Amniotic epithelial cell (primary cell): ENCODE data around the gene RAB31.
A peak's percentile ranks its signal among the peaks of the same experiment; 100 is the strongest.
"Not testable (repeated sequence)": the region's sequence is repeated elsewhere in the genome, so short reads cannot be mapped to it uniquely, and the experiment has no call there.

Experiments
- DNase-seq: peaks from one replicate; pipeline ENCODE4 v3.0.0-alpha.2; 2010; ENCODE audit warnings: low read depth

The RAB31 gene

DNA sequence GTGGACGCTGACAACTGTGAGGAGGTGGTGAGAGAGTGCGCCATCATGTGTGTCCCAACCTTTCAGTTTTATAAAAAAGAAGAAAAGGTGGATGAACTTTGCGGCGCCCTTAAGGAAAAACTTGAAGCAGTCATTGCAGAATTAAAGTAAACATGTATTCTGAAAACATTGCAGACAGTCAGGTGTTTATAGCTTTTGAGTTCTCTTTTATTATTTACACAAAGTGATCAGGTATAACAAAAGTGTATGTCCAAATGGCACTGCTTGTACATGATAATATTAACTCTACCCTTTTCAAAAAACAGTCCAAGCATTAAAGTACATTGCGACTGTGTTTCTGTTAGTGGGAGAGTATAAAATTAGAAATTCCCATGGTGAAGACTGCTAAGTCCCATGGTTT, 179.9 kb downstream of the RAB31 start:
- DNase-seq, result no peak

DNA sequence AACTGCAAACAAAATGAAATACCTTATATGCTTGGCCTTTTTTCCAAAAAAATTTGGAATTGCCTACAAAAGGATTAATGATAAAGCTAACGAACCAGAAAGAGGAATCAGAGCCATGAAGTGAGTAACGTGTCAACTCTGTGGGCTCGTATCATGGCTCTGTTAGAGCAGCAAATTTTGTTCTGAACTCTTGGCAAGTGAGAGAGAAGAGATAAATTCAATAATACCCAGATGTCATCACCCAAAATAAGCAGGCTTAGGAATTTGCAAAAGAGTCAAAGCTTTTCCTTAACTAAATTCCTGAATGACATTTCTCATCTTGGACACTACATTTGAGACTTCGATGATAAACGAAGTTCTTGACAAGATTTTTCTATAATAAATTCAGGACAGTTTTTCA, 182.1 kb downstream of the RAB31 start:
- no peak for DNase-seq

DNA sequence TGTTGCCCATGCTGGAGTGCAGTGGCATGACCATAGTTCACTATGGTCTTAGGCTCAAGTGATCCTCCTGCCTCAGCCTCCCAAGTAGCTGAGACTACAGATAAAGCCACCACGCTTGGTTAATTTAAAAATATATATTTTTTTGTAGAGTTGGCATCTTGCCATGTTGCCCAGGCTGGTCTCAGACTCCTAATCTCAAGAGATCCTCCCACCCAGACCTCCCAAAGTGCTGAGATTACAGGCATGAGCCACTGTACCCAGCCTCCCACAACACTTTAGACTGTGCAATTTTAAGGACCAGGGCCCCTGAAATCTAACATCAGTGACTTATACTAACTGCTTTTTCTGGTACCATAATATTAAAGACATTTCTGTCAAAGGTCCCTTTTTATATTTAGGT, 182.9 kb downstream of the RAB31 start:
- no peak for DNase-seq

DNA sequence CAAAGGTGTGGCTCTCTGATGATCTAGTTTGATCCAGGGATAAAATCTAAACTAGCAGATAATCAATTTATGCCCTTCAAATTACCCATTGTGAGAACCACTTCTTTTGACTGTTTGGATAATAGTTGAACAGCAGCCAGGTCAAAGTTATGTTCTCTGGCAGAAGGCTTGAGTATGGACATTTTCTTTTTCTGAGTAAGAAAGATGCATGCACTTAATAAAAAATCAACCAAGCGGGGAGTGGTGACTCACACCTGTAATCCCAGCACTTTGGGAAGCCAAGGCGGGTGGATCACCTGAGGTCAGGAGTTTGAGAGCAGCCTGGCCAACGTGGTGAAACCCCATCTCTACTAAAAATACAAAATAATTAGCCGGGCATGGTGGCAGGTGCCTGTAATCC, 183.4 kb downstream of the RAB31 start:
- DNase-seq, result peak; percentile 32

DNA sequence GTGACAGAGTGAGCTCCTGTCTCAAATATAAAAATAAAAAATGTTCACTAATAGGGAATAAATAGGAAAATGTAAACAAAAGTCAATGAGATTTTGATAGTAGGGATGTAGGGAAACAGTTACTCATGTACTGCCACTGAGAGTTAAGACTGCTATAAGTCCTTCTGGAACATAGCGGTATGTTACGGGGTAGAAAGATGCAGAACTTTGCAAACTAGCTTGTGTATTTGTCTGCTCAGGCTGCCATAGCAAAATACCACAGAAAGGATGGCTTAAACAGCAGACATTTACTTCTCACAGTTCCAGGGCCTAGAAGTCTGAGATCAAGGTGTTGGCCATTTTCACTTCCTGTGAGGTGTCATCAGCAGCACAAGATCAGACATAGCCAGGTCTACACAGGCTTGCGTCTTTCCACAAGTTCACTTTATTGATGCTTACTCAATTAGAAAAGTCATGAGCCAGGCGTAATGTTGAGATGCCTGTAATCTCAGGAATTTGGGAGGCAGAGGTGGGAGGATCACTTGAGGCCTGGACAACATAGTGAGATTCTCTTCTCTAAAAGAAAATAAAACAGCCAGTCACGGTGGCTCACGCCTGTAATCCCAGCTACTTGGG, 186.5 kb downstream of the RAB31 start:
- DNase-seq, result no peak

DNA sequence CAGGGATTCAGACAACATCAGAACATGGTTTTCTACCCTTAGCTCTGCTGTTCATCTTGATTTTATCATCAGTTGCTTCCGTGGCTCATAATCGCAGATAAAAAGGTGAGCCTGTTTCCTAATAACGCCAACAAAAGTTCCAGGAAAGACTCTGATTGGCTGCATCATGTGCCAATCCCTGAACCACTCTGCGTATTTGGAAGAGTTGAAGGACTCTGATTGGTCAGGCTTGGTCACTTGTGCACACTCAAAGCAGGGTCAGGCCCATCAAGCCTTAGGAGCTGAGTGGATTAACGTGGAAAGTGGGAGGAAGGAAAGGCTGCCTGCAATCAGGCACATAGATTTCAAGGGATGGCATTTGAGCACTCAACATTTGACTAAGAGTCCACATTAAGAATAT, 189.0 kb downstream of the RAB31 start:
- DNase-seq, result no peak

DNA sequence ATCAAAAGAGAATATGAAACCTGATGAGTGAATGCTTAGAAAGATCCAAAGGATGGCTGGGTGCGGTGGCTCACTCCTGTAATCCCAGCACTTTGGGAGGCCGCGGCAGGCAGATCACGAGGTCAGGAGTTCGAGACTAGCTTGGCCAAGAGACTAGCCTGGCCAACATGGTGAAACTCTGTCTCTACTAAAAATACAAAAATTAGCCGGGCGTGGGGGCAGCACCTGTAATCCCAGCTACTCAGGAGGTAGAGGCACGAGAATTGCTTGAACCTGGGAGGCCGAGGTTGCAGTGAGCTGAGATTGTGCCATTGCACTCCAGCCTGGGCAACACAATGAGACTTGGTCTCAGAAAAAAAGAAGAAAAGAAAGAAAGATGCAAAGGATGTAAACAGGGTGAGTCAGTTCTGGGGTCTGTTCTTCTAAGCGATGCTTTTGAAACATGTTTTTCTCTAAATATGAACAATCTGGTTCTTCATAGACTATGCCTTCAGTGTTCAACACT, 189.7 kb downstream of the RAB31 start:
- not testable (repeated sequence) for DNase-seq

DNA sequence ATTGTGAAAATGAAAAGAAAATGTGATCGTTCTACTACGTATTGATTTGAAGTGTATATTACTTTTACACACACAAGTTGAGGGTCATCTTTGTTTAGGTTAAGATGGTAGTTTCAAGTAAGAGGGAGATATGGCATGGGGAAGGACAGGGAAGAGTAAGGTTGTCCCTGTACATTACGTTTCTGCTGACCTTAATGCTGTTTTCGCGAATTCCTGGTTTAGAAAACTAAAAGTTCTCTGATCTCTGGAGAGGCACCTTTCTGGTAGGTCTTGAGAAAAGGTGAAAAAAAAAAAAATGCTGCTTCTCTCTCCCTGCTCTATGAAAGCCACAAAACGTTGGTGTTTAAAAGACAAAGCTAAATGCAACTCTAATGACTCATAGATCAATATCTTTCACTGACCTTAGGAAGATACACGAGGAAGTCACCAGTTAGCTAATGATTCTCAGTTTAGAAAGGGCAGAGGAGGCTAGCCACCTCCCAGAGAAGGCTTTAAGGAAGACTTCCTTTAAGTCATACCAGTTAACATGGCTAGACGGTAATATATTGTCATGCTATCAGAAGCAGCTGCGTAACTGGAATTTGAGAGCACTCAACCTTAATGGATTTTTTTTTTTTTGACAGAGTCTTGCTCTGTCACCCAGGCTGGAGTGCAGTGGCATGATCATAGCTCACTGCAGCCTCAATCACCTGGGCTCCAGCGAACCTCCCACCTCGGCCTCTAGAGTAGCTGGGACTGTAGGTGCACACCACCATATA, 190.9 kb downstream of the RAB31 start:
- peak; percentile 57 for DNase-seq

DNA sequence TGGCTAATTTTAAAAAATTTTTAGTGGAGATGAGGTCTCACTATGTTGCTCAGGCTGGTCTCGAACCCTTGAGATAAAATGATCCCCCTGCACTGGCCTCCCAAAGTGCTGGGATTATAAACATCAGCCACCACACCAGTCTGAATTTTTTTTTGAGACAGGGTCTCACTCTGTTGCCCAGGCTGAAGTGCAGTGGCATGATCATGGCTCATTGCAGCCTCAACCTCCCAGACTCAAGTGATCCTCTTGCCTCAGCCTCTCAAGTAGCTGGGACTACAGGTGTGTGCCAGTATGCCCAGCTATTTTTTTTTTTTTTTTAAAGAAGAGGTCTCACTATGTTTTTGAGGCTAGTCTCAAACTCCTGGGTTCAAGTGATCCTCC, 191.4 kb downstream of the RAB31 start:
- not testable (repeated sequence) for DNase-seq

DNA sequence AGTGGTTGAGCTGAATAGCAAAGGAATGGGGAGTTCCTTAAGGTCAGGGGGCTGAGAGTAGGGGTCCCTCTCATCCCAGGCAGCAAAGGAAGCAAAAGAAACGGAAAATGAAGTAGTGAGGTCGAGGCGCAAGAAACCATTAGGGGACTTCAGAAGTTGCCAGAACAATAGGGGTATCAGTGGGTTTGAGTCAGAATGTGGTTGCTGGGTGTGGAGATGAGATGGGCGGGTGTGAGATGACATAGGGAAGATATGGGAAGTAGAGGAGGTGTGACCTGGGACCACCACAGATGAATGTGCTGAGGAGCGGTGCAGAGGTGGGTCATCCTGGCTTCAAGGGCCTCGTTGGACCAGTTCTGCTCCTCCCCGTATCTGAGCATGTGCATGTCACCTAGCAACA, 192.6 kb downstream of the RAB31 start:
- DNase-seq, result no peak

DNA sequence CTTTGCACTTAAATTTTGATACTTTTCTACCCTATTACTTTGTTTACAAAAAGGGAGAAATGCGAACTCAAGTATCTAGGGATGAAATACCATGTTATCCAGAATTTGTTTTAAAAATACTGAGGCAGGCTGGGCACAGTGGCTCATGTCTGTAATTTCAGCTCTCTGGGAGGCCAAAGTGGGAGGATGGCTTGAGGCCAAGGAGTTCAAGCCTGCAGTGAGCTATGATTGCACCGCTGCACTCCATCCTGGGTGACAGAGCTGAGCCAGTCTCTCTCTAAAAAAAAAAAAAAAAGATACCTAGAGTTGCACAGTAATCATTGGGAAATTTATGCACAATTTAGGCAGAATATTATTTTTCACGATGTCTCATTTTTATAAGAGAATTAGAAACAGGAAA, 193.3 kb downstream of the RAB31 start:
- peak; percentile 53 for DNase-seq

DNA sequence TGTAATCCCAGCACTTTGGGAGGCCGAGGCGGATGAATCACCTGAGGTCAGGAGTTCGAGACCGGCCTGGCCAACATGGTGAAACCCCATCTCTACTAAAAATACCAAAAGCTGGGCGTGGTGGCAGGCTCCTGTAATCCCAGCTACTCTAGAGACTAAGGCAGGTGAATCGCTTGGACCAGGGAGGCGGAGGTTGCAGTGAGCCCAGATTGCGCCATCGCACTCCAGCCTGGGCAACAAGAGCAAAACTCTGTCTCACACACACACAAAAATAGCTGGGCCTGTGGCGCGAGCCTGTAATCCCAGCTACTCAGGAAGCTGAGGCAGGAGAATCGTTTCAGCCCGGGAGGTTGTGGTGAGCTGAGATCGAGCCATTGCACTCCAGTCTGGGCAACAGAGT, 194.2 kb downstream of the RAB31 start:
- DNase-seq, result not testable (repeated sequence)

DNA sequence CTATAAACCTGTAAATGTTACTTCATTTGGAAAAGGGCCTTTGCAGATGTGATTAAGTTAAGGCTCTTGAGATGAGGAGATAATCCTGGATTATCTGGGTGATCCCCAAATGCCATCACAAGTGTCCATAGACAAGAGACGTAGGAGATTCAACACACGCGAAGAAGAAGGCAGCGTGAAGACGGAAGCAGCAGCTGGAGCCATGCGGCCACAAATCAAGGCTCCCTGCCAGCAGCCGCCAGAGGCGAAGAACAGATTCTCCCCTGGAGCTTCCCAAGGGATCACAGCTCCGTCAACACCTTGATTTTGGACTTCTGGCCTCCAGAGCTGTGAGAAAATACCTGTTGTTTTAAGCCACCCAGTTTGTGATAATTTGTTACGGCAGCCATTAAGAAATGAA, 194.7 kb downstream of the RAB31 start:
- DNase-seq, result no peak

DNA sequence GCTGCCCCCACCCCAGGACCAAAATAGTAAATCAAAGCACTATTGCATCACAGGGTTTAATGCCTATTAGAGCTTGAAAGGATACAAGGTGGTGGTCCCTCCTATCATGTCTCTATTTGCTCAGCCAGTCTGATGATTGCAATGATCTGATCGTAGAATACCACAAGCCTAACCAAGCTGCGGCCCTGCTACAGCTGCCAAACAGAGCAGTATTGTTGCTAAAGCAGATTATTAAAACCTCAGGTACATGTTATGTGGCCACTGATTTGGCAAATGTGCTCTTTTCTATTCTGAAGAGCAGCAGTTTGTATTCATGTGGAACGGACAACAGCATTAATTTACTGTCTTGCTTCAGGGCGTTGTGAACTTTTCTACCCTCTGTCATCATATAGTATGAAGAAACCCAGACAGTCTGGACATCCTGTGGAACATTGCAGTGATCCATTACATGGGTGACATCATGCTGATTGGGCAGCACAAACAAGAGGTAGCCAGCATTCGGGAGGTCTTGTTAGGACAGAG, 197.4 kb downstream of the RAB31 start:
- peak; percentile 89 for DNase-seq

DNA sequence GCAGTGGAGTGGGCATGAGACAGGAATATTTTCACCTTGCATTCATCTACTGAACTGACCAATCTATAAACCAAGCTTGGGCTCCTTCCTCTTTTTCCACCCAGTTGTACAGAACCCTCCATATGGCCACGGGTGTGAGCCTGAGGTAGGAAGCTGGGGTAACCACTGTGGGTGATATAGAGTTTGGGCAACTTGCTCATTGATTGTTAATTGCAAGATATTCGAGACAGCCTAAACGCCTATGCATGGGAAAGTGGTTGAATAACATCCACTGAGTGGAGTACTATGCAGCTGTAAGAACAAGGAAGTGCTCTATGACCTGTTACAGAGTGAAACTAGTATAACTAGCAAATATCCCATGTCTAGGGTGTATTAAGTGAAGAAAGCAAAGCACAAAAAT, 198.4 kb downstream of the RAB31 start:
- DNase-seq, result no peak

DNA sequence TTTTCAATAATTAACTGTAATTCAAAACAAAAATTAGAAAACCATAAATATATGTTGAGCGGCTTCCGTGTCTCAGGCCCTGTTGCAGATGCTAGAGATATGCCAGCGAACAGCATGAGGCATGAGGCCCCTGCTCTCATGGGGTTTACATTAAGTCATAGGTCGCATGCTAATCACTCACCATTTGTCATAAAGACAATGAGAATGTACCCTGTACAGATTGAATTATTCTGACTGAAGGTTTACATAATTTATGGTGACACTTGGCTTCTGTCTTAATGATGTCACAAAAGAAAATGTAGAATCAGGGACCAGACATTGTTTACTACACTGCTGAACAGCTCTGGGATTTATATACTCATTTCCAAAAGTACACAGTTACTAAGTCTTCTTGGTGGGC, 199.8 kb downstream of the RAB31 start:
- DNase-seq, result no peak

DNA sequence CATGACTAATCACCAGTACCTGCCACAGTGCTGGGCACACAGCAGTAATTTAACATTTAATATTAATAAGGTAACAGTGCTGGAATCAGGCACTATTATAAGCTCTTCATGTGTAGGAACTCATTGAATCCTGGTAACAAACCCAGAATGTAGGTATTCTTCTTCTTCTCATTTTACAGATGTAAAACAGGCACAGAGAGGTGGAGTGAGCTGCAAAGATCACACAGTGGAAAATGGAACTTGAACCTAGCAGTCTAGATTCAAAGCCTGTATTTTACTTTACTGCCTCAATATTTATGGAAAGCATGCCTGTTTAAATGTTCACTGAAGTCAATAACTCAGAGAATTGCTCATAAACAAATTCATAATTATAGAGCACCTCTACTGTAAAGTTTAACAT, 202.0 kb downstream of the RAB31 start:
- DNase-seq, result no peak

DNA sequence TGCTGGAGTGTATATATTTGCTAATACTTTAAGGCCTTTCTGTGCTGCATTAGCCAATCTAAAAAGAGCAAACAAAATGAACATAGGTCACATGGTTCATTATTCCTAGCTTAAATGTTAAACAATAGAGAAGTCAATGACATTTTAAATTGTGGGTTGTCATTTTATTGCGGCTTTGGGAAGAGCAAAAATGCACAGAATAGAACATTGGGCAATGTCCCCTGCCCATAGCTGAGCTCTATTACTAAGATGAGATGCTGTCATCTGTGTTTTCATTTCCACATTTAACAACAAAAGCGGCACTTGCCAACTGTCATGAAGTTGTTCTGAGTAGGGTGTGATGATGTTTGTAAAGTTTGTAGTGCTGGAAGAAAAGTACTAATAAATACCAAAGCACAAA, 202.6 kb downstream of the RAB31 start:
- DNase-seq, result no peak

DNA sequence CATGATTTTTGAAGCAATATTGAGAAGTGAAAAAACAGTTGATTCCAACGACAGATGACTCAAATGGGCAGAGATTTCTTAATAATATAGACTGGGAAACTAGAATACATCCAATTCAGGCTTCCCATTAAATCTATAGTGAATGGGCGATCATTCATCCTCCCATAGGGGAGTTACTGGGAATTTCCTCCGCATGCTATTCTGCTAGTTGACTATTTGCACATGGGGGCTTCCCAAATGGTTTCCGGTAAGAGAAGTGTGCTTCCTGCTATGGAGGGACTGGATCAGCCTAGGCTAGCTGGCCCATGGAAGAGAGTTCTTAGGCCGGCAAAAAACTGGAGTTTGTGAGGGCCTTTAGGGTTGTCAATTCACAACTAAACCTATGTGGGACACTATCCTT, 203.1 kb downstream of the RAB31 start:
- no peak for DNase-seq
